ENCODE data around the gene GABBR2.
"Not testable (repeated sequence)": the region's sequence is repeated elsewhere in the genome, so short reads cannot be mapped to it uniquely, and the experiment has no call there.

Gene GABBR2

GRCh38 chr9:98465799-98466198 lies 242.9 kb downstream of the GABBR2 start:
- no peak for DNase-seq

GRCh38 chr9:98464156-98464690 lies 244.5 kb downstream of the GABBR2 start:
- DNase-seq = not testable (repeated sequence)

- no peak for DNase-seq
These were observed 246.4 kb downstream of the GABBR2 start for GRCh38 chr9:98462310-98462709.

- DNase-seq = no peak
These were observed 248.0 kb downstream of the GABBR2 start for GRCh38 chr9:98460704-98461103.

GRCh38 chr9:98457726-98458370 lies 250.9 kb downstream of the GABBR2 start:
- no peak for DNase-seq

- DNase-seq = no peak
These were observed 252.6 kb downstream of the GABBR2 start for GRCh38 chr9:98456156-98456613.

GRCh38 chr9:98455256-98456155 lies 253.2 kb downstream of the GABBR2 start:
- DNase-seq = no peak

GRCh38 chr9:98453589-98454311 lies 255.0 kb downstream of the GABBR2 start:
- DNase-seq = no peak

- DNase-seq = no peak
These were observed 257.2 kb downstream of the GABBR2 start for GRCh38 chr9:98451576-98451975.

- DNase-seq = no peak
These were observed 258.2 kb downstream of the GABBR2 start for GRCh38 chr9:98450496-98450895.

GRCh38 chr9:98449871-98450270 lies 258.9 kb downstream of the GABBR2 start:
- no peak for DNase-seq

GRCh38 chr9:98445576-98445975 lies 263.2 kb downstream of the GABBR2 start:
- DNase-seq = no peak

- DNase-seq = no peak
These were observed 264.1 kb downstream of the GABBR2 start for GRCh38 chr9:98444601-98445000.

- DNase-seq = no peak
These were observed 266.2 kb downstream of the GABBR2 start for GRCh38 chr9:98442541-98442940.

GRCh38 chr9:98442114-98442513 lies 266.6 kb downstream of the GABBR2 start:
- no peak for DNase-seq

GRCh38 chr9:98438666-98439065 lies 270.1 kb downstream of the GABBR2 start:
- DNase-seq = no peak

- no peak for DNase-seq
These were observed 271.2 kb downstream of the GABBR2 start for GRCh38 chr9:98437458-98438034.

- no peak for DNase-seq
These were observed 275.8 kb downstream of the GABBR2 start for GRCh38 chr9:98432960-98433359.

GRCh38 chr9:98432134-98432533 lies 276.6 kb downstream of the GABBR2 start:
- DNase-seq = no peak

GRCh38 chr9:98430535-98431292 lies 278.0 kb downstream of the GABBR2 start:
- no peak for DNase-seq

- no peak for DNase-seq
These were observed 279.1 kb downstream of the GABBR2 start for GRCh38 chr9:98429613-98430012.

GRCh38 chr9:98428454-98428853 lies 280.3 kb downstream of the GABBR2 start:
- DNase-seq = no peak

Measured in activated CD8-positive, alpha-beta memory T cell treated with anti-CD3 and anti-CD28 coated beads for 24 hours (primary cell).